Stomach (tissue), 4 donors: ENCODE measurements around the gene CCDC170.

Experiments
- EP300 ChIP-seq: sonication (generic); formaldehyde crosslinking; IDR thresholded peaks from one replicate; pipeline ENCODE4 v1.6.1; 2017; ENCODE audit warnings: antibody characterized with exemption
- POLR2A ChIP-seq, 4 donors: fragments of 450-650 bp; IDR thresholded peaks; one replicate each; pipeline ENCODE4 v1.6.1; 2016; ENCODE audit warnings: antibody characterized with exemption in 4 of 4, control low read depth in 2 of 4, mild to moderate bottlenecking in 1 of 4, moderate library complexity in 1 of 4
- TF ChIP-seq, protein P1 (sequence below), 7 experiments: fragments of 450-650 bp in 4 of 7; fragments of 200-600 bp in 3 of 7; sonication (generic) in 3 of 7; IDR thresholded peaks; one replicate each; pipeline ENCODE4 v1.5.1; 2016 to 2019; ENCODE audit warnings: antibody characterized with exemption in 7 of 7, control low read depth in 2 of 7, mild to moderate bottlenecking in 1 of 7

DNA sequence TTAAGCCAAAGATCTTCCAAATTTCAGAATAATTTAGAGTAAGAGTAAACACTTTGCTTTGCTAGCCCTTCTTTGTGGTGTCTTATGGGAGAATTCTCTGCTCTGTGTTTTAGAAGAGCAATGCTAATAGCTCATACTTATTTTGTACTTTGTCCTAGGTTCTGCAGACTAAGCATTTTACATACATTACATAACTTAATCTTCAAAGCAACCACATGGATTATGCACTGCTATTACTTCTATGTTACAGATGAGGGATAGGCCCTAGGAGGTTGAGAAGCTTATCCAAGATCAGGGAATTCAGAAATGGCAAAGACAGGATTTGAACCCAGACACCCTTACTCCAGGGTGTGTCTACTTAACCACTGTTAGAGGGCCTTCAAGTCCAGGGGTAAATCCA lies 9.8 kb upstream of the CCDC170 start:
- TF ChIP-seq, protein P1, sequence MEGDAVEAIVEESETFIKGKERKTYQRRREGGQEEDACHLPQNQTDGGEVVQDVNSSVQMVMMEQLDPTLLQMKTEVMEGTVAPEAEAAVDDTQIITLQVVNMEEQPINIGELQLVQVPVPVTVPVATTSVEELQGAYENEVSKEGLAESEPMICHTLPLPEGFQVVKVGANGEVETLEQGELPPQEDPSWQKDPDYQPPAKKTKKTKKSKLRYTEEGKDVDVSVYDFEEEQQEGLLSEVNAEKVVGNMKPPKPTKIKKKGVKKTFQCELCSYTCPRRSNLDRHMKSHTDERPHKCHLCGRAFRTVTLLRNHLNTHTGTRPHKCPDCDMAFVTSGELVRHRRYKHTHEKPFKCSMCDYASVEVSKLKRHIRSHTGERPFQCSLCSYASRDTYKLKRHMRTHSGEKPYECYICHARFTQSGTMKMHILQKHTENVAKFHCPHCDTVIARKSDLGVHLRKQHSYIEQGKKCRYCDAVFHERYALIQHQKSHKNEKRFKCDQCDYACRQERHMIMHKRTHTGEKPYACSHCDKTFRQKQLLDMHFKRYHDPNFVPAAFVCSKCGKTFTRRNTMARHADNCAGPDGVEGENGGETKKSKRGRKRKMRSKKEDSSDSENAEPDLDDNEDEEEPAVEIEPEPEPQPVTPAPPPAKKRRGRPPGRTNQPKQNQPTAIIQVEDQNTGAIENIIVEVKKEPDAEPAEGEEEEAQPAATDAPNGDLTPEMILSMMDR (IDR thresholded peaks at IDR 0.05), result no peak
- TF ChIP-seq POLR2A (IDR thresholded peaks at IDR 0.05), result no peak
- no peak for TF ChIP-seq EP300
